ENCODE measurements around the gene F8A1. TPM values are rescaled to one million over a fixed set of nuclear protein-coding genes. Genes with fewer than 3 reads are reported as not detected.
"Not testable (repeated sequence)": the region's sequence is repeated elsewhere in the genome, so short reads cannot be mapped to it uniquely, and the experiment has no call there.

Gene F8A1
- total RNA-seq, result 14.7 to 16.0 TPM (median 15.6 TPM) in 3 replicates

DNA sequence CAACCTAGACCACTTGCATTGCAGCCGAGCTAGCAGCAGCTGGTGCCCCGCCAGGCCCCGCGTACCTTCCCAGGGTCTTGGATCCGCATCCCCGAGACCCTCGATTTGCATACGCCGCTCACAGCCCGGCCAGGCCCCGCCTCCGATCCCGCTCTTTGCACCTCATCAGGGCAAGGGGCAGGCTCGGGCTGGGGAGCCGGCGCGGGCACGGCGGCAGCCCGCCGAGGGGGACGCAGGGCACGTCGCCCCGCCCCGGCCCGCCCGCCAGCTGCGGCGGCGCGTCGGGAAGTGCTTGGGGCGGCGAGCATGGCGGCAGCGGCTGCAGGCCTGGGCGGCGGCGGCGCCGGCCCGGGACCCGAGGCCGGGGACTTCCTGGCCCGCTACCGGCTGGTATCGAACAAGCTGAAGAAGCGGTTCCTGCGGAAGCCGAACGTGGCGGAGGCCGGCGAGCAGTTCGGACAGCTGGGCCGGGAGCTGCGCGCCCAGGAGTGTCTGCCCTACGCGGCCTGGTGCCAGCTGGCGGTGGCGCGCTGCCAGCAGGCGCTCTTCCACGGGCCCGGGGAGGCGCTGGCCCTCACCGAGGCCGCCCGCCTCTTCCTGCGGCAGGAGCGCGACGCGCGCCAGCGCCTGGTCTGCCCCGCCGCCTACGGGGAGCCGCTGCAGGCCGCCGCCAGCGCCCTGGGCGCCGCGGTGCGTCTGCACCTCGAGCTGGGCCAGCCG, at the start of gene F8A1:
F8A1 (plus strand) TSS at position 287 of the 720 bp plus-strand sequence; CDS start at position 307, 20 bp downstream.
- H3K4me3 Mint-ChIP-seq; H3K36me3 Mint-ChIP-seq; H3K27ac Mint-ChIP-seq; H3K27me3 Mint-ChIP-seq (ENCODE audit: low read depth); H3K4me1 Mint-ChIP-seq; H3K9me3 Mint-ChIP-seq; DNase-seq (ENCODE audit: low spot score in 2 of 2, unreplicated experiment in 2 of 2): not testable (repeated sequence)

DNA sequence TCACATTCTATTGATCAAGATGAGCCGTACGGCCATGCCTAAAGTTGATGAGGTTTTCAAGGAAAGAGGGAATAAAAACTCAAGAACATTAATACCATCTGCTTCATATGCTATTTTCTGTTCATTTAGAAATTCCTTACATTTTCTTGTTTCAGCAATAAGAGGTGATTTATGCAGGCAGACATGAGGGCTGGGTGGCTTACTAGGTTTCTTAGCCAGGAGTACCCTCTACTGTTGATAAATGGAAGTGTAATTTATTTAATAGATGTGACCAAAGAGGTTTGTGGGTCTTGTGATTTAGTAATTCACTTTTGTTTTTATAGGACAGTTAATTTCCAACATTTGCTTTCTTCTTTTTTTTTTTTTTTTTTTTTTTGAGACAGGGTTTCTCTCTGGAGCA, 45.3 kb upstream of the F8A1 start:
- Mint-ChIP-seq H3K9me3 (peaks cover 35% of the 10 kb centered on the region), H3K27me3 (ENCODE audit: low read depth) (no peaks in the 10 kb centered on the region), H3K27ac (no peak overlapping the region), H3K4me3 (no peak overlapping the region), H3K4me1 (no peaks in the 10 kb centered on the region), H3K36me3 (peaks cover 2% of the 10 kb centered on the region)
- no peak for TF ChIP-seq CTCF (IDR thresholded peaks at IDR 0.05; ENCODE audit: unreplicated experiment)
- DNase-seq (ENCODE audit: low spot score in 2 of 2, unreplicated experiment in 2 of 2), result no peak

GRCh38 chrX:154850957-154851611, 35.1 kb upstream of the F8A1 start:
- H3K4me3 Mint-ChIP-seq, result no peak overlapping the region
- DNase-seq (ENCODE audit: low spot score in 2 of 2, unreplicated experiment in 2 of 2), result no peak
- H3K27me3 Mint-ChIP-seq (ENCODE audit: low read depth), result no peaks in the 10 kb centered on the region
- H3K27ac Mint-ChIP-seq, result no peak overlapping the region
- H3K9me3 Mint-ChIP-seq, result peaks cover 63% of the 10 kb centered on the region
- TF ChIP-seq CTCF (IDR thresholded peaks at IDR 0.05; ENCODE audit: unreplicated experiment), result no peak
- H3K36me3 Mint-ChIP-seq, result peaks cover 3% of the 10 kb centered on the region
- no peaks in the 10 kb centered on the region for H3K4me1 Mint-ChIP-seq

DNA sequence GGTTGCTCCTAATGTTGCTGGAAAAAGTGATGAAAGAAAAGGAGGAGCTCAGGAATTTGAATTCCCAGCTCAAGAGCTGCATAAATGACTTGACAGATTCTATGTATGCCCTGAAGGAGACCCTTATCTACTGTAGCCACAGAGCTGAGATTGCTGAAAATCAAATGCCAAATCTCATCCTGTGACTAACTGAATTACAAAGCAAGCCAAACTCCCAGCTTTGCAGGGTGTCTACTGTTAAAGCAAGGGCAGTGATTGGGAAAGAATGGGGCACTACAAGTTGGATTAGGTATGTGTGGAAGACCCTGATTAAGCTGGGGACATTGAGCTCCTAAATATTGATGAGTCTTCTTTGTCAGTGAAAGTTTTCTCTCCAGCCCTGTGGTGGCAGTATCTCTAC, 30.9 kb upstream of the F8A1 start:
- no peak overlapping the region for H3K27ac Mint-ChIP-seq
- no peaks in the 10 kb centered on the region for H3K4me1 Mint-ChIP-seq
- no peak overlapping the region for H3K4me3 Mint-ChIP-seq
- no peak for TF ChIP-seq CTCF (IDR thresholded peaks at IDR 0.05; ENCODE audit: unreplicated experiment)
- H3K9me3 Mint-ChIP-seq, result peaks cover 54% of the 10 kb centered on the region
- no peaks in the 10 kb centered on the region for H3K27me3 Mint-ChIP-seq (ENCODE audit: low read depth)
- DNase-seq (ENCODE audit: low spot score in 2 of 2, unreplicated experiment in 2 of 2), result no peak
- peaks cover 2% of the 10 kb centered on the region for H3K36me3 Mint-ChIP-seq

DNA sequence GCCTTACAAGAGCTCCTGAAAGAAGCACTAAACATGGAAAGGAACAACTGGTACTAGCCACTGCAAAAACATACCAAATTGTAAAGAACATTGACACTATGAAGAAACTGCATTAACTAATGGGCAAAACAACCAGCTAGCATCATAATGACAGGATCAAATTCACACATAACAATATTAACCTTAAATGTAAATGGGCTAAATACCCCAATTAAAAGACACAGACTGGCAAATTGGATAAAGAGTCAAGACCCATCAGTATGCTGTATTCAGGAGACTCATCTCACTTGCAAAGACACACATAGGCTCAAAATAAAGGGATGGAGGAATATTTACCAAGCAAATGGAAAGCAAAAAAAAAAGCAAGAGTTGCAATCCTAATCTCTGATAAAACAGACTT, 17.6 kb upstream of the F8A1 start:
- H3K4me3 Mint-ChIP-seq; H3K36me3 Mint-ChIP-seq; DNase-seq (ENCODE audit: low spot score in 2 of 2, unreplicated experiment in 2 of 2); H3K27ac Mint-ChIP-seq; H3K27me3 Mint-ChIP-seq (ENCODE audit: low read depth); H3K4me1 Mint-ChIP-seq: not testable (repeated sequence)
- peaks cover 69% of the 10 kb centered on the region for H3K9me3 Mint-ChIP-seq

GRCh38 chrX:154873329-154873728, 12.8 kb upstream of the F8A1 start:
- Mint-ChIP-seq H3K4me3 (no peak overlapping the region), H3K4me1 (no peaks in the 10 kb centered on the region), H3K36me3 (no peaks in the 10 kb centered on the region), H3K9me3 (peaks cover 49% of the 10 kb centered on the region), H3K27ac (no peak overlapping the region), H3K27me3 (ENCODE audit: low read depth) (no peaks in the 10 kb centered on the region)
- DNase-seq (ENCODE audit: low spot score in 2 of 2, unreplicated experiment in 2 of 2), result no peak
- no peak for TF ChIP-seq CTCF (IDR thresholded peaks at IDR 0.05; ENCODE audit: unreplicated experiment)

GRCh38 chrX:154884069-154884468, 2.1 kb upstream of the F8A1 start:
- not testable (repeated sequence) for H3K4me1 Mint-ChIP-seq; H3K27ac Mint-ChIP-seq; H3K4me3 Mint-ChIP-seq; DNase-seq (ENCODE audit: low spot score in 2 of 2, unreplicated experiment in 2 of 2); H3K27me3 Mint-ChIP-seq (ENCODE audit: low read depth); H3K36me3 Mint-ChIP-seq
- H3K9me3 Mint-ChIP-seq, result peaks cover 21% of the 10 kb centered on the region

DNA sequence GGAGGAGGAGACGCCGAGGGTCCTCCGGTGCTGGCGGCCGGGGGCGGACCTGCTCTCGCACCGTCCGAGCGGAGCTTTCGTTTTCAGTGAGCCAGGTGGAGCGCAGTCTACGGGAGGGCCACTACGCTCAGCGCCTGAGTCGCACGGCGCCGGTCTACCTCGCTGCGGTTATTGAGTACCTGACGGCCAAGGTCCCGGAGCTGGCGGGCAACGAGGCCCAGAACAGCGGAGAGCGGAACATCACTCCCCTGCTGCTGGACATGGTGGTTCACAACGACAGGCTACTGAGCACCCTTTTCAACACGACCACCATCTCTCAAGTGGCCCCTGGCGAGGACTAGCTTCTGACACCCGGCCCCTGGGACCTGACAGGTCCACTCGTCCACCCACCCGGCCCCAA, 1.1 kb upstream of the F8A1 start:
- H3K36me3 Mint-ChIP-seq; H3K27ac Mint-ChIP-seq; H3K4me3 Mint-ChIP-seq; H3K4me1 Mint-ChIP-seq; DNase-seq (ENCODE audit: low spot score in 2 of 2, unreplicated experiment in 2 of 2); H3K27me3 Mint-ChIP-seq (ENCODE audit: low read depth): not testable (repeated sequence)
- H3K9me3 Mint-ChIP-seq, result peaks cover 13% of the 10 kb centered on the region

- not testable (repeated sequence) for H3K36me3 Mint-ChIP-seq; H3K9me3 Mint-ChIP-seq; H3K4me1 Mint-ChIP-seq; H3K27ac Mint-ChIP-seq; H3K27me3 Mint-ChIP-seq (ENCODE audit: low read depth); H3K4me3 Mint-ChIP-seq; DNase-seq (ENCODE audit: low spot score in 2 of 2, unreplicated experiment in 2 of 2)
Observed at GRCh38 chrX:154885549-154885948, 606 bp upstream of the F8A1 start.

DNA sequence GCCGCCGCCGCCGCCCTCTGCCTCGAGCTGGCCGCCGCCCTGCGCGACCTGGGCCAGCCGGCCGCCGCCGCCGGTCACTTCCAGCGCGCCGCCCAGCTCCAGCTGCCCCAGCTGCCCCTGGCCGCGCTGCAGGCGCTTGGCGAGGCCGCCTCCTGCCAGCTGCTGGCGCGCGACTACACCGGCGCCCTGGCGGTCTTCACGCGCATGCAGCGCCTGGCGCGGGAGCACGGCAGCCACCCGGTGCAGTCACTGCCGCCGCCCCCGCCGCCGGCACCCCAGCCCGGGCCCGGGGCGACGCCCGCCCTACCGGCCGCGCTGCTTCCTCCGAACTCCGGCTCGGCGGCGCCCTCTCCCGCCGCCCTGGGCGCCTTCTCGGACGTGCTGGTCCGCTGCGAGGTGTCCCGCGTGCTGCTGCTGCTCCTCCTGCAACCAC, 650 bp downstream of the F8A1 start:
- not testable (repeated sequence) for H3K4me3 Mint-ChIP-seq; H3K36me3 Mint-ChIP-seq; H3K4me1 Mint-ChIP-seq; H3K27me3 Mint-ChIP-seq (ENCODE audit: low read depth); H3K9me3 Mint-ChIP-seq; DNase-seq (ENCODE audit: low spot score in 2 of 2, unreplicated experiment in 2 of 2); H3K27ac Mint-ChIP-seq
